Neural cell (in vitro differentiated cells): Measurements from ENCODE around the gene MUS81.

Experiments
- EZH2 ChIP-seq: fragments of 200-600, 300-800 bp; shearing (Covaris generic), sonication (generic); IDR thresholded peaks from 2 replicates; pipeline ENCODE4 v1.6.1; 2014; ENCODE audit warnings: antibody characterized with exemption, low read length, borderline replicate concordance, mild to moderate bottlenecking; ENCODE audit not compliant: insufficient read depth, poor library complexity, severe bottlenecking
- POLR2AphosphoS5 ChIP-seq: IDR thresholded peaks from 2 replicates; pipeline ENCODE4 v1.6.1; 2012
- TF ChIP-seq, protein P1 (sequence below): fragments of 450-650 bp; IDR thresholded peaks from 2 replicates; pipeline ENCODE4 v1.5.1; 2014; ENCODE audit warnings: antibody characterized with exemption, mild to moderate bottlenecking, moderate library complexity; ENCODE audit not compliant: poor library complexity, severe bottlenecking

DNA sequence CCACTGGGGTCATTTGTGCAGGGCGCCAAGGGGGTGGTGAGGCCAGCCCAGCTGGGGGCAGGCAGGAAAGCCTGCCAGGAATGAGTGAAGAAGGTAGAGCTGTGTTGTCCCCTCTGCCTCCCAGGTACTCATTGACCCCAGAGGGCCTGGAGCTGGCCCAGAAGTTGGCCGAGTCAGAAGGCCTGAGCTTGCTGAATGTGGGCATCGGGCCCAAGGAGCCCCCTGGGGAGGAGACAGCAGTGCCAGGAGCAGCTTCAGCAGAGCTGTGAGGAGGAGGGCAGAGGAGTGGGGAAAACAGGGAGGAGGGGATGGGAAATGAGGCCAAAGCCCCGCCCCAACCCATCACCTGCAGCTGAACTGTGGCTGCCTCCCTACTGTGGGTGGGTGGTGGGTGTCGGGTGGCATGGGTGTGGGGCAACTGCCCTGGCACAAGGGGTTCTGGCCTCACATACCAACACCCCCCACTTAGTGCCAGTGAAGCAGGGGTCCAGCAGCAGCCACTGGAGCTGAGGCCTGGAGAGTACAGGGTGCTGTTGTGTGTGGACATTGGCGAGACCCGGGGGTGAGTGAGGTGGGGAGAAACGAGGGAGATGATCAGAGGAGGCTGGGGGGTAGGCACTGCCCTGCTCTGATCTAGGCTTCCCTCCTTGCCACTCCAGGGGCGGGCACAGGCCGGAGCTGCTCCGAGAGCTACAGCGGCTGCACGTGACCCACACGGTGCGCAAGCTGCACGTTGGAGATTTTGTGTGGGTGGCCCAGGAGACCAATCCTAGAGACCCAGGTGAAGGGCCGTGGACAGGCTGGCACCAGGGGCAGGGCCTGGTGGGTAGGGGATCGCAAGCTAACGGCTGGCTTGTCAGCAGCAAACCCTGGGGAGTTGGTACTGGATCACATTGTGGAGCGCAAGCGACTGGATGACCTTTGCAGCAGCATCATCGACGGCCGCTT lies 3.0 kb downstream of the MUS81 start:
- TF ChIP-seq, protein P1, sequence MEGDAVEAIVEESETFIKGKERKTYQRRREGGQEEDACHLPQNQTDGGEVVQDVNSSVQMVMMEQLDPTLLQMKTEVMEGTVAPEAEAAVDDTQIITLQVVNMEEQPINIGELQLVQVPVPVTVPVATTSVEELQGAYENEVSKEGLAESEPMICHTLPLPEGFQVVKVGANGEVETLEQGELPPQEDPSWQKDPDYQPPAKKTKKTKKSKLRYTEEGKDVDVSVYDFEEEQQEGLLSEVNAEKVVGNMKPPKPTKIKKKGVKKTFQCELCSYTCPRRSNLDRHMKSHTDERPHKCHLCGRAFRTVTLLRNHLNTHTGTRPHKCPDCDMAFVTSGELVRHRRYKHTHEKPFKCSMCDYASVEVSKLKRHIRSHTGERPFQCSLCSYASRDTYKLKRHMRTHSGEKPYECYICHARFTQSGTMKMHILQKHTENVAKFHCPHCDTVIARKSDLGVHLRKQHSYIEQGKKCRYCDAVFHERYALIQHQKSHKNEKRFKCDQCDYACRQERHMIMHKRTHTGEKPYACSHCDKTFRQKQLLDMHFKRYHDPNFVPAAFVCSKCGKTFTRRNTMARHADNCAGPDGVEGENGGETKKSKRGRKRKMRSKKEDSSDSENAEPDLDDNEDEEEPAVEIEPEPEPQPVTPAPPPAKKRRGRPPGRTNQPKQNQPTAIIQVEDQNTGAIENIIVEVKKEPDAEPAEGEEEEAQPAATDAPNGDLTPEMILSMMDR: no peak
- TF ChIP-seq POLR2AphosphoS5 (no peak), EZH2 (no peak)
